HCT116 (cell line): ENCODE results near the gene KCND3. TPM values are rescaled to one million over a fixed set of nuclear protein-coding genes. Genes with fewer than 3 reads are reported as not detected.

Source experiments
- ATAC-seq: fragments of 200-7000 bp; cut with Tn5 transposase; 2 replicates; pipeline ENCODE4 v1.9.1; 2020; ENCODE audit warnings: mild to moderate bottlenecking, moderate library complexity
- BruUV-seq: library from RNA; stranded (reverse); fragments of 400-500 nt; replicated peaks from 2 replicates; lab custom pipeline; 2021; lab: Mats Ljungman, UMichigan
- CTCF ChIA-PET: fragments of 300-600 bp; sonication (Branson Sonifier 250); formaldehyde crosslinking; loops from one replicate; lab custom pipeline; 2021; ENCODE audit warnings: antibody characterized with exemption; lab: Charles Lee
- POLR2A ChIA-PET: fragments of 300-600, 350-600 bp; sonication (Branson Sonifier 250); formaldehyde crosslinking; loops from one replicate; lab custom pipeline; 2021; ENCODE audit warnings: antibody characterized with exemption; lab: Charles Lee
- RAD21 ChIA-PET, 2 experiments: fragments of 300-600 bp; sonication (Branson Sonifier 250); formaldehyde crosslinking; loops; one replicate each; lab custom pipeline; 2023; ENCODE audit warnings: low total read pairs in 2 of 2; ENCODE audit not compliant: uncharacterized antibody in 2 of 2, unreplicated experiment in 2 of 2, low non-redundant PET in 1 of 2; lab: Charles Lee
- DNase-seq: peaks from one replicate; pipeline ENCODE4 v3.0.0-alpha.2; 2010; ENCODE audit warnings: low read depth, low spot score
- H2AFZ ChIP-seq: fragments of 200-600 bp; shearing (Covaris generic), sonication (generic); 2 replicates; pipeline ENCODE4 v1.6.1; 2017; ENCODE audit warnings: low read depth, mixed run types, mixed read lengths, antibody characterized with exemption, low read length; ENCODE audit not compliant: poor library complexity, severe bottlenecking
- H3K27ac ChIP-seq: 2 replicates; pipeline ENCODE4 v1.5.1; 2012; ENCODE audit warnings: low read depth, low read length
- H3K27me3 ChIP-seq: fragments of 200-600 bp; sonication (generic); 2 replicates; pipeline ENCODE4 v1.6.1; 2016; ENCODE audit warnings: mixed run types, low read length, mixed read lengths; ENCODE audit not compliant: insufficient read depth
- H3K36me3 ChIP-seq, 2 experiments: fragments of 200-500 bp in 1 of 2; fragments of 200-600 bp in 1 of 2; sonication (Bioruptor generic) in 1 of 2; sonication (generic) in 1 of 2; 2 replicates each; pipeline versions ENCODE4 v1.5.1 to v1.6.1; 2014 to 2016; ENCODE audit warnings: low read length in 2 of 2, inconsistent platforms in 1 of 2, mixed read lengths in 1 of 2, mixed run types in 1 of 2; ENCODE audit not compliant: insufficient read depth in 2 of 2, control insufficient read depth in 1 of 2
- H3K4me1 ChIP-seq, 2 experiments: fragments of 200-600 bp in 1 of 2; sonication (generic) in 1 of 2; 2 replicates each; pipeline versions ENCODE4 v1.5.1 to v1.6.1; 2012 to 2017; ENCODE audit warnings: low read length in 2 of 2, inconsistent platforms in 1 of 2, mild to moderate bottlenecking in 1 of 2, mixed read lengths in 1 of 2, mixed run types in 1 of 2, moderate library complexity in 1 of 2; ENCODE audit not compliant: insufficient read depth in 2 of 2, control insufficient read depth in 1 of 2
- H3K4me2 ChIP-seq: fragments of 200-600 bp; sonication (generic); 2 replicates; pipeline ENCODE4 v1.6.1; 2017; ENCODE audit warnings: mixed run types, low read length, mixed read lengths
- H3K4me3 ChIP-seq, 2 experiments: fragments of 200-600 bp in 1 of 2; sonication (generic) in 1 of 2; replicated peaks in 1 of 2; 2 replicates each; pipeline ENCODE4 v1.5.1; 2011 to 2016; ENCODE audit warnings: low read length in 2 of 2, control low read depth in 1 of 2, low read depth in 1 of 2, mild to moderate bottlenecking in 1 of 2, mixed read lengths in 1 of 2, mixed run types in 1 of 2
- H3K79me2 ChIP-seq: fragments of 200-600 bp; sonication (generic); 2 replicates; pipeline ENCODE4 v1.6.1; 2017; ENCODE audit warnings: mild to moderate bottlenecking, mixed run types, low read length, moderate library complexity, mixed read lengths; ENCODE audit not compliant: insufficient read depth
- H3K9ac ChIP-seq: fragments of 200-600 bp; sonication (generic); 2 replicates; pipeline ENCODE4 v1.6.1; 2016; ENCODE audit warnings: low read length, mixed read lengths
- H3K9me2 ChIP-seq: fragments of 200-600 bp; sonication (generic), shearing (Covaris generic); 2 replicates; pipeline ENCODE4 v1.6.1; 2017; ENCODE audit warnings: mixed run types, mild to moderate bottlenecking, moderate library complexity; ENCODE audit not compliant: insufficient read depth
- H3K9me3 ChIP-seq, 2 experiments: fragments of 200-500 bp in 1 of 2; fragments of 200-600 bp in 1 of 2; sonication (Bioruptor generic) in 1 of 2; sonication (generic) in 1 of 2; 2 replicates each; pipeline ENCODE4 v1.6.1; 2014 to 2017; ENCODE audit warnings: low read length in 2 of 2, mixed read lengths in 2 of 2, inconsistent platforms in 1 of 2, low read depth in 1 of 2, mild to moderate bottlenecking in 1 of 2, mixed run types in 1 of 2, moderate library complexity in 1 of 2; ENCODE audit not compliant: control insufficient read depth in 1 of 2, insufficient read depth in 1 of 2
- H4K20me1 ChIP-seq: fragments of 200-600 bp; sonication (generic), shearing (Covaris generic); 2 replicates; pipeline ENCODE4 v1.6.1; 2017; ENCODE audit warnings: mixed run types, mild to moderate bottlenecking, moderate library complexity; ENCODE audit not compliant: insufficient read depth
- CBX3 ChIP-seq: IDR thresholded peaks from 2 replicates; pipeline ENCODE4 v1.6.1; 2012; ENCODE audit warnings: low read depth
- CEBPB ChIP-seq: IDR thresholded peaks from 2 replicates; pipeline ENCODE4 v1.6.1; 2012; ENCODE audit warnings: low read depth
- POLR2AphosphoS5 ChIP-seq: IDR thresholded peaks from 2 replicates; pipeline ENCODE4 v1.6.1; 2011; ENCODE audit warnings: mild to moderate bottlenecking, low read depth, low read length, moderate library complexity
- SIN3A ChIP-seq: IDR thresholded peaks from 2 replicates; pipeline ENCODE4 v1.6.1; 2012; ENCODE audit warnings: low read depth
- SP1 ChIP-seq: IDR thresholded peaks from 2 replicates; pipeline ENCODE4 v1.6.1; 2012; ENCODE audit warnings: low read depth
- YY1 ChIP-seq: IDR thresholded peaks from 2 replicates; pipeline ENCODE4 v1.6.1; 2011; ENCODE audit warnings: low read length, low read depth, moderate library complexity, mild to moderate bottlenecking; ENCODE audit not compliant: insufficient replicate concordance; ENCODE audit errors: extremely low read depth
- ZFX ChIP-seq: fragments of 450-650 bp; IDR thresholded peaks from 2 replicates; pipeline ENCODE4 v1.6.1; 2017
- ZNF274 ChIP-seq: fragments of 200-500 bp; sonication (Bioruptor generic); IDR thresholded peaks from 2 replicates; pipeline ENCODE4 v1.6.1; 2014; ENCODE audit warnings: mild to moderate bottlenecking, low read depth, low read length, inconsistent platforms
- intact Hi-C: fragments of 100-400 bp; cut with micrococcal nuclease; formaldehyde crosslinking; loops from 2 replicates; pipeline ENCODE4 v1.10.0; 2022
- total RNA-seq: library from RNA; stranded (reverse); gene quantifications from one replicate; pipeline ENCODE4 v1.2.1, GENCODE V29; 2021; ENCODE audit not compliant: unreplicated experiment
- TF ChIP-seq, protein P1 (sequence below): IDR thresholded peaks from 2 replicates; pipeline ENCODE4 v1.6.1; 2012; ENCODE audit warnings: low read depth
- TF ChIP-seq, protein P2 (sequence below): IDR thresholded peaks from 2 replicates; pipeline ENCODE4 v1.6.1; 2012

The KCND3 gene
- total RNA-seq, 1 experiment from 2014 or later = 0.44 TPM

DNA sequence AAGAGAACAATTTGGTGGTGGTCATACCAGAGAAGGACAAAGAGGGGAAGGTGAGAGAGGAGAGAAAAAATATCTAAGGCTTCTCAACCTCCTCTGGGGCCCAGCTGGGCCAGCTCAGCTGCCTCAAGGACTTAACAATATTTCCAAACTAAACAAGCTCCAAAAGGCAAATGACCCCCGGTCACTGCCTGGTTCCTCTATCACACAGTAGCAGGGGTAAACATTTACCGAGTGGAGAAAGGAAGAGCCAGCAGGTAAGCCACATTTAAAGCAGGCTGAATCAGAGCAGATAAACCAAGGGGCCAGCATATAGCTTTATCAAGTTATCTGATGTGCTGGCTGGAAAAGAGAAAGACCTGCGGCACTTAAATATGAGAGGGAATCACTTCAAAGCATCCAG, 102.1 kb downstream of the KCND3 start:
- TF ChIP-seq CBX3 (no peak), SP1 (no peak), ZNF274 (no peak), ZFX (no peak), YY1 (no peak), CEBPB (no peak), SIN3A (no peak), POLR2AphosphoS5 (no peak)
- TF ChIP-seq, protein P1, sequence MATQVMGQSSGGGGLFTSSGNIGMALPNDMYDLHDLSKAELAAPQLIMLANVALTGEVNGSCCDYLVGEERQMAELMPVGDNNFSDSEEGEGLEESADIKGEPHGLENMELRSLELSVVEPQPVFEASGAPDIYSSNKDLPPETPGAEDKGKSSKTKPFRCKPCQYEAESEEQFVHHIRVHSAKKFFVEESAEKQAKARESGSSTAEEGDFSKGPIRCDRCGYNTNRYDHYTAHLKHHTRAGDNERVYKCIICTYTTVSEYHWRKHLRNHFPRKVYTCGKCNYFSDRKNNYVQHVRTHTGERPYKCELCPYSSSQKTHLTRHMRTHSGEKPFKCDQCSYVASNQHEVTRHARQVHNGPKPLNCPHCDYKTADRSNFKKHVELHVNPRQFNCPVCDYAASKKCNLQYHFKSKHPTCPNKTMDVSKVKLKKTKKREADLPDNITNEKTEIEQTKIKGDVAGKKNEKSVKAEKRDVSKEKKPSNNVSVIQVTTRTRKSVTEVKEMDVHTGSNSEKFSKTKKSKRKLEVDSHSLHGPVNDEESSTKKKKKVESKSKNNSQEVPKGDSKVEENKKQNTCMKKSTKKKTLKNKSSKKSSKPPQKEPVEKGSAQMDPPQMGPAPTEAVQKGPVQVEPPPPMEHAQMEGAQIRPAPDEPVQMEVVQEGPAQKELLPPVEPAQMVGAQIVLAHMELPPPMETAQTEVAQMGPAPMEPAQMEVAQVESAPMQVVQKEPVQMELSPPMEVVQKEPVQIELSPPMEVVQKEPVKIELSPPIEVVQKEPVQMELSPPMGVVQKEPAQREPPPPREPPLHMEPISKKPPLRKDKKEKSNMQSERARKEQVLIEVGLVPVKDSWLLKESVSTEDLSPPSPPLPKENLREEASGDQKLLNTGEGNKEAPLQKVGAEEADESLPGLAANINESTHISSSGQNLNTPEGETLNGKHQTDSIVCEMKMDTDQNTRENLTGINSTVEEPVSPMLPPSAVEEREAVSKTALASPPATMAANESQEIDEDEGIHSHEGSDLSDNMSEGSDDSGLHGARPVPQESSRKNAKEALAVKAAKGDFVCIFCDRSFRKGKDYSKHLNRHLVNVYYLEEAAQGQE = no peak
- TF ChIP-seq, protein P2, sequence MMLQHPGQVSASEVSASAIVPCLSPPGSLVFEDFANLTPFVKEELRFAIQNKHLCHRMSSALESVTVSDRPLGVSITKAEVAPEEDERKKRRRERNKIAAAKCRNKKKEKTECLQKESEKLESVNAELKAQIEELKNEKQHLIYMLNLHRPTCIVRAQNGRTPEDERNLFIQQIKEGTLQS = no peak
- RAD21 ChIA-PET = no interaction called here

More for the DNA sequence above, 102.1 kb downstream of the KCND3 start:
- ATAC-seq (no peak), DNase-seq (no peak)
- Histone ChIP-seq H3K9me2 (no peaks in the 10 kb centered on the region), H3K79me2 (no peaks in the 10 kb centered on the region), H2AFZ (no peak overlapping the region), H3K36me3 (no peaks in the 10 kb centered on the region), H3K4me3 (no peak overlapping the region), H3K27me3 (peaks cover 64% of the 10 kb centered on the region), H3K4me1 (no peaks in the 10 kb centered on the region), H3K4me2 (no peak overlapping the region), H3K27ac (no peak overlapping the region), H3K9me3 (no peaks in the 10 kb centered on the region), H4K20me1 (no peaks in the 10 kb centered on the region), H3K9ac (no peak overlapping the region)
- BruUV-seq = no TSS peak
- POLR2A ChIA-PET = no interaction called here
- intact Hi-C loops = no loop called here
- CTCF ChIA-PET = no interaction called here
